Activated CD4-positive, alpha-beta T cell treated with anti-CD3 and anti-CD28 coated beads, Interleukin-2, amount 10 ng/mL, durations not matched to agents 7 days and 5 days (primary cell): Measurements from ENCODE around the gene NUP210L. TPM values are rescaled to one million over a fixed set of nuclear protein-coding genes. Genes with fewer than 3 reads are reported as not detected.

Experiments
- CTCF ChIA-PET: fragments of 350-600 bp; sonication (Branson Sonifier 250); formaldehyde crosslinking; loops from one replicate; lab custom pipeline; 2021; ENCODE audit warnings: antibody characterized with exemption; lab: Charles Lee
- POLR2A ChIA-PET: fragments of 350-600 bp; sonication (Branson Sonifier 250); formaldehyde crosslinking; loops from one replicate; lab custom pipeline; 2021; ENCODE audit warnings: antibody characterized with exemption; lab: Charles Lee
- DNase-seq: peaks from one replicate; pipeline ENCODE4 v3.0.0-alpha.2; 2020
- H3K27ac Mint-ChIP-seq: one replicate; pipeline ENCODE4 v1.8.0; 2021; ENCODE audit warnings: mild to moderate bottlenecking, moderate library complexity, mixed read lengths
- H3K27me3 Mint-ChIP-seq: one replicate; pipeline ENCODE4 v1.8.0; 2021; ENCODE audit warnings: mixed read lengths
- H3K36me3 Mint-ChIP-seq: one replicate; pipeline ENCODE4 v1.8.0; 2021; ENCODE audit warnings: low read depth, mixed read lengths
- H3K4me1 Mint-ChIP-seq: one replicate; pipeline ENCODE4 v1.8.0; 2021; ENCODE audit warnings: mixed read lengths
- H3K4me3 Mint-ChIP-seq: one replicate; pipeline ENCODE4 v1.8.0; 2021; ENCODE audit warnings: mild to moderate bottlenecking, moderate library complexity, mixed read lengths
- H3K9me3 Mint-ChIP-seq: one replicate; pipeline ENCODE4 v1.8.0; 2021; ENCODE audit warnings: mixed read lengths
- total RNA-seq, 2 experiments: library from RNA; stranded (reverse); gene quantifications; one replicate each; pipeline ENCODE4 v1.2.3, GENCODE V29; 2021

Gene NUP210L
- total RNA-seq, 2 experiments from 2014 or later: 0.04 to 0.12 TPM

GRCh38 chr1:154181944-154182343 is 27.1 kb upstream of the NUP210L start:
- ChIA-PET CTCF (interaction anchor here (0.6 to 2.4 kb wide), 3 partner anchors 11 to 30 kb away, joined by 3 to 9 read pairs (median 4); partner anchors contain the start of gene TPM3), POLR2A (interaction anchor here (0.7 to 2.8 kb wide), 2 partner anchors 25 to 204 kb away, joined by 3 to 7 read pairs; partner anchors contain the start of gene JTB)
- Mint-ChIP-seq H3K36me3 (peaks cover 52% of the 10 kb centered on the region), H3K4me3 (peak overlapping the region; percentile 99), H3K4me1 (peaks cover 60% of the 10 kb centered on the region), H3K9me3 (no peaks in the 10 kb centered on the region), H3K27me3 (peaks cover 1% of the 10 kb centered on the region), H3K27ac (peak overlapping the region; percentile 92)
- DNase-seq: no peak

DNA sequence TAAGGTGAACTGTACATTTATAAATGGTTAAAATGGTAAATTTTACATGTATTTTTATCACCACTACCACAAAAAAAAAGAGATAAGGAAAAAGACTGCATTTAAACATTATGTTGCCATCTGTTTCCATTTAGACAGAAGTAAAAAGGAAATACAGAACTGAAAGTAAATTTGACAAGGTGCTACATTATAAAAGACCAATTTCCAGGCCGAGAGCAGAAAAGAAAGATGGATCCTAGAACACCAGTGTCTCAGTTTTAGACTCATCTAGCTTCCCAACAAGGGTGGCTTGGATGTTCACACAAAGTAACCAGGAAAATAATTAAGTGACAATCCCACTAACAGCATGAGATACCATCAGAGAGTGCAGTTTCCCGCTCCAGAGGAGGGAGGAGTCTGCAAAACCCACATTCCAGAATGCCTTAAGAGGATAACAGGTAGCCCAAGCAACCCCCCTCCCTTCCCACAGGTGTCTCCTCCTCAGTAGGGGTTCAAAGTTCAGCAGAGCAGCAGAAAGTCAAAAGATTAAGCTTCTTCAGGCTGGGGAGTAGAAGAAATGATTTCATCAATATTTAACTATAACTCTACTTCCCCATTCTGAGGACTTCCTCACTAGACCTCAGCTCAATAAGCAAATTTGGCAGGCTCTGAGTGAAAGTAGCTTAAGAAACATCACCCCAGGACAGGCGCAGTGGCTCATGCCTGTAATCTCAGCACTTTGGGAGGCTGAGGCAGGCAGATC is 25.2 kb upstream of the NUP210L start:
- no peak for DNase-seq

GRCh38 chr1:154178911-154179811 is 24.3 kb upstream of the NUP210L start:
- ChIA-PET POLR2A (interaction anchor here (1.0 kb wide), 1 partner anchor 22 kb away, joined by 6 read pairs; no protein-coding TSS in a partner anchor), CTCF (interaction anchor here (0.7 to 1.8 kb wide), 7 partner anchors 8 to 156 kb away, joined by 3 to 5 read pairs (median 3); no protein-coding TSS in a partner anchor)
- peak overlapping the region; percentile 99 for H3K4me3 Mint-ChIP-seq
- peaks cover 70% of the 10 kb centered on the region for H3K36me3 Mint-ChIP-seq
- DNase-seq: no peak
- no peaks in the 10 kb centered on the region for H3K27me3 Mint-ChIP-seq
- peak overlapping the region; percentile 68 for H3K27ac Mint-ChIP-seq
- H3K4me1 Mint-ChIP-seq: peaks cover 69% of the 10 kb centered on the region
- no peaks in the 10 kb centered on the region for H3K9me3 Mint-ChIP-seq

More for the DNA sequence above, 25.2 kb upstream of the NUP210L start:
- peaks cover 65% of the 10 kb centered on the region for H3K36me3 Mint-ChIP-seq
- peaks cover 71% of the 10 kb centered on the region for H3K4me1 Mint-ChIP-seq
- no peaks in the 10 kb centered on the region for H3K9me3 Mint-ChIP-seq
- H3K4me3 Mint-ChIP-seq: peak overlapping the region; percentile 99
- CTCF ChIA-PET: interaction anchor here (0.7 to 2.4 kb wide), 5 partner anchors 9 to 1014 kb away, joined by 3 to 9 read pairs (median 3); partner anchors contain the start of gene TPM3
- H3K27me3 Mint-ChIP-seq: no peaks in the 10 kb centered on the region
- peak overlapping the region; percentile 66 for H3K27ac Mint-ChIP-seq
- POLR2A ChIA-PET: interaction anchor here (0.9 to 2.8 kb wide), 2 partner anchors 23 to 426 kb away, joined by 3 to 7 read pairs; no protein-coding TSS in a partner anchor

DNA sequence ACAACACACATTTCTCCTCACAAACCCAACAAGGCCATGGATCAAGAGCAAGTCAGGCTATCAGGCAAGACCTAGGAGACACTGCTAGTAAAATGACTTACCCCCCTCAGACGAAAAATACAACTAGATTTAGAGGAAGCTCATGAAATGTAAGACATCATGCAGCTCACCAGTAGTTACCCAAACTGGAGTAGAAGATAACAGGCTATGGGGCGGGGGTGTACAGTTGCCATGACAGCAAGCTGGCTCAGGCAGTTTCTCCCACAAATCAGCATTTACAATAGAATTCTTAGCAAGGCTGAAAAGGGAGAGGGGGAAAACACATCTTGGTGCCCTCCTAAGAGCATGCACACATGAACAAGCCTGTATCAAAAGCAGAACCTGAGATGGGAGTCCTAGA is 23.1 kb upstream of the NUP210L start:
- POLR2A ChIA-PET: interaction anchor here (0.5 to 1.0 kb wide), 2 partner anchors 20 to 1846 kb away, joined by 3 to 6 read pairs; no protein-coding TSS in a partner anchor

GRCh38 chr1:154176337-154176736 is 21.5 kb upstream of the NUP210L start:
- no peak overlapping the region for H3K4me3 Mint-ChIP-seq
- POLR2A ChIA-PET: interaction anchor here (0.6 kb wide), 1 partner anchor 565 kb away, joined by 8 read pairs; no protein-coding TSS in a partner anchor

More for the DNA sequence above, 23.1 kb upstream of the NUP210L start:
- H3K36me3 Mint-ChIP-seq: peaks cover 72% of the 10 kb centered on the region
- peak overlapping the region; percentile 99 for H3K4me3 Mint-ChIP-seq
- H3K27ac Mint-ChIP-seq: peak overlapping the region; percentile 26
- H3K27me3 Mint-ChIP-seq: no peaks in the 10 kb centered on the region
- peaks cover 66% of the 10 kb centered on the region for H3K4me1 Mint-ChIP-seq
- DNase-seq: no peak
- CTCF ChIA-PET: interaction anchor here (0.6 to 1.8 kb wide), 9 partner anchors 9 to 506 kb away, joined by 3 to 5 read pairs (median 4); no protein-coding TSS in a partner anchor
- H3K9me3 Mint-ChIP-seq: no peaks in the 10 kb centered on the region

GRCh38 chr1:154174654-154175053 is 19.8 kb upstream of the NUP210L start:
- H3K9me3 Mint-ChIP-seq: no peaks in the 10 kb centered on the region
- H3K27me3 Mint-ChIP-seq: no peaks in the 10 kb centered on the region
- peaks cover 72% of the 10 kb centered on the region for H3K4me1 Mint-ChIP-seq
- ChIA-PET CTCF (interaction anchor here (0.6 to 1.6 kb wide), 2 partner anchors 11 to 694 kb away, joined by 3 read pairs; no protein-coding TSS in a partner anchor), POLR2A (no interaction called here)
- DNase-seq: no peak
- H3K36me3 Mint-ChIP-seq: peaks cover 78% of the 10 kb centered on the region
- H3K4me3 Mint-ChIP-seq: no peak overlapping the region
- no peak overlapping the region for H3K27ac Mint-ChIP-seq

More at GRCh38 chr1:154176337-154176736, 21.5 kb upstream of the NUP210L start:
- Mint-ChIP-seq H3K27me3 (no peaks in the 10 kb centered on the region), H3K4me1 (peaks cover 77% of the 10 kb centered on the region), H3K27ac (peak overlapping the region; percentile 34), H3K36me3 (peaks cover 77% of the 10 kb centered on the region), H3K9me3 (no peaks in the 10 kb centered on the region)
- DNase-seq: no peak
- CTCF ChIA-PET: interaction anchor here (0.7 to 1.1 kb wide), 2 partner anchors 9 to 645 kb away, joined by 3 read pairs; no protein-coding TSS in a partner anchor

- Mint-ChIP-seq H3K9me3 (no peaks in the 10 kb centered on the region), H3K36me3 (peaks cover 73% of the 10 kb centered on the region), H3K4me1 (peaks cover 52% of the 10 kb centered on the region), H3K27ac (no peak overlapping the region), H3K4me3 (no peak overlapping the region), H3K27me3 (no peaks in the 10 kb centered on the region)
- no peak for DNase-seq
- ChIA-PET POLR2A (no interaction called here), CTCF (interaction anchor here (1.3 kb wide), 1 partner anchor 8 kb away, joined by 3 read pairs; no protein-coding TSS in a partner anchor)
Measured at GRCh38 chr1:154171880-154172279, 17.0 kb upstream of the NUP210L start.

GRCh38 chr1:154171223-154171583 is 16.3 kb upstream of the NUP210L start:
- no peak overlapping the region for H3K4me3 Mint-ChIP-seq
- H3K36me3 Mint-ChIP-seq: peaks cover 76% of the 10 kb centered on the region
- DNase-seq: no peak
- peaks cover 46% of the 10 kb centered on the region for H3K4me1 Mint-ChIP-seq
- ChIA-PET CTCF (interaction anchor here (1.3 kb wide), 1 partner anchor 8 kb away, joined by 3 read pairs; no protein-coding TSS in a partner anchor), POLR2A (no interaction called here)
- no peak overlapping the region for H3K27ac Mint-ChIP-seq
- no peaks in the 10 kb centered on the region for H3K27me3 Mint-ChIP-seq
- no peaks in the 10 kb centered on the region for H3K9me3 Mint-ChIP-seq

DNA sequence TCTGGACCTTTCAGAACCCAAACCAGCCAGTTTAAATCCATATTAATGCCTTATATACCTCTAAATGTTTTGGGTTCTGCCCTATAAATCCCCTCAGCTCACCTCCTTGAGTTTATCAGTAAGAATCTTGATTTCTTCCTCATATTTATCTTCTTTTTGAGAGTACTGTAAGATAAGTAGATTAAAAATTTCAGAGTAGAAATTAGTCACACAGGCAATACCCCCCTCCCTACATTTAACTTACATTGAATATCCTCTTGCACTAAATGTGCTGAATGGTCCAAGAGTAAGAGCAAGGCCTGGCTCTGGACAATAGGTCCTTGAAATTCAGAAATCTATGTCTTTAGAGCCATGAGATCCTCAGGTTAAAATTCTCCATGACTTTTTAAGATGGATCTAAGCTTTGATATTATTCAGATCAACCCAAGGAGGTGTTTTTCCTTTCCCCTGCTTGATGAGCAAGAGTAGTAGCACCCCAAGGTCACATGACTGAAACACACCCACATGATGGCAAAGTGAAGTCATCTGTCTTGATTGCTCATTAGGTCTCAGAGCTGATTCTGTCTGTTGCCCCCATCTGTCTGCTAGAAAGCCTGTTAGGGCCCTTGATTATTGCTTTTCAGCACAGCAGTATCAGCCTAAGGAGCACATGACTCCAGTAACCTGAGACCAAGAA is 15.8 kb upstream of the NUP210L start:
- Mint-ChIP-seq H3K9me3 (no peaks in the 10 kb centered on the region), H3K27me3 (no peaks in the 10 kb centered on the region), H3K4me3 (no peak overlapping the region), H3K27ac (no peak overlapping the region), H3K36me3 (peaks cover 76% of the 10 kb centered on the region), H3K4me1 (peaks cover 43% of the 10 kb centered on the region)
- no peak for DNase-seq
- ChIA-PET CTCF (interaction anchor here (1.3 kb wide), 1 partner anchor 9 kb away, joined by 3 read pairs; no protein-coding TSS in a partner anchor), POLR2A (no interaction called here)

GRCh38 chr1:154167461-154167860 is 12.6 kb upstream of the NUP210L start:
- CTCF ChIA-PET: interaction anchor here (1.4 to 1.6 kb wide), 2 partner anchors 9 to 107 kb away, joined by 3 read pairs; no protein-coding TSS in a partner anchor
- peaks cover 49% of the 10 kb centered on the region for H3K4me1 Mint-ChIP-seq
- H3K36me3 Mint-ChIP-seq: peaks cover 86% of the 10 kb centered on the region
- peaks cover 2% of the 10 kb centered on the region for H3K9me3 Mint-ChIP-seq
- no peaks in the 10 kb centered on the region for H3K27me3 Mint-ChIP-seq
- H3K27ac Mint-ChIP-seq: no peak overlapping the region
- no peak for DNase-seq
- no peak overlapping the region for H3K4me3 Mint-ChIP-seq
- POLR2A ChIA-PET: no interaction called here

GRCh38 chr1:154166207-154166606 is 11.3 kb upstream of the NUP210L start:
- peaks cover 86% of the 10 kb centered on the region for H3K36me3 Mint-ChIP-seq
- ChIA-PET CTCF (interaction anchor here (0.6 to 1.8 kb wide), 5 partner anchors 9 to 163 kb away, joined by 3 to 6 read pairs (median 3); no protein-coding TSS in a partner anchor), POLR2A (no interaction called here)
- H3K9me3 Mint-ChIP-seq: peaks cover 2% of the 10 kb centered on the region
- no peak overlapping the region for H3K27ac Mint-ChIP-seq
- no peak overlapping the region for H3K4me3 Mint-ChIP-seq
- no peaks in the 10 kb centered on the region for H3K27me3 Mint-ChIP-seq
- no peak for DNase-seq
- peaks cover 44% of the 10 kb centered on the region for H3K4me1 Mint-ChIP-seq
